ENCODE results near the gene PRKG1.

Gene PRKG1

GRCh38 chr10:51074238-51075028 lies at the start of gene PRKG1:
Gene PRKG1, plus strand, starts transcription at chr10:51074487.
- DNase-seq: no peak

DNA sequence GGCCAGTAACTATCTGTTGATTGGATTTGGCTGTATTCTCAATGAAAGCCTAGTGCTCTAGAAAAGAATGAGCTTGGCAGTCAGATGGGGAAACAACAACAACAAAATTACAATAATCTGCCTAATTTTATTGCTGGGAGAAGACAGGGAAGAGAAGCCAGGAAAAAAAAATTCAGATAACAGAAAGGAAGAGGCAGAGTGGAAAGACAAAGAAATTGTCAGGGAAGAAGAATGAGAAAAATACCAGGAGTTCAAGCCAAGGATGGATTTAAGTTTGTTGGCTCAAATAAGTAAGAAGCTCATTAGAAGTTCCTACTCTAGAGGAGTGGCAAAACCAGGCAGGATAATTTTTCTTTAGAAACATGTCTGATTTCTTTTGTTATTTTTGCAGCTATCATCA lies 45.9 kb upstream of the PRKG1 start:
- DNase-seq: no peak

DNA sequence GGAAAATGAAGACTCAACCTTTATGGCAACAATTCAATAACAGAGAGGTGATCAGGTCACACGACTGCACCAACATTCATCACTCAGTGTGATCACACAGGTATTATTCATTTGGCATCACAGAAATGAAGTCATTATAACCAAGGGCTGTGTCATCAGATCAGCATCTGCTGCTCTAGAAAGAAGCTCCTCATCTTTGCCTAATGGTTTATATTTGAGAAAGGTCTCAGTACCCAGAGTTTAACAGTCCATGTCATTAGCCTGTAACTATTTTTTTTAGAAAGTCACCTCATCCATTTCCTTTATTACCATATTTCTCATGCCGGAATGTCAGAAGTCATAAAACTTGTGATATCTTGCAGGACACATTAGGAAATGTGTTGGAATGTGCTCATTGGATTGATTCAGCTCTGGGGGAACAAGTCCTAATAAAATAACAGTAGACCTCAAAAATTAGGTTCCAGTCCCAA lies 45.1 kb upstream of the PRKG1 start:
- no peak for DNase-seq

- no peak for DNase-seq
Measured at GRCh38 chr10:51030480-51030879, 43.8 kb upstream of the PRKG1 start.

- DNase-seq: no peak
Measured at GRCh38 chr10:51031950-51032349, 42.3 kb upstream of the PRKG1 start.

DNA sequence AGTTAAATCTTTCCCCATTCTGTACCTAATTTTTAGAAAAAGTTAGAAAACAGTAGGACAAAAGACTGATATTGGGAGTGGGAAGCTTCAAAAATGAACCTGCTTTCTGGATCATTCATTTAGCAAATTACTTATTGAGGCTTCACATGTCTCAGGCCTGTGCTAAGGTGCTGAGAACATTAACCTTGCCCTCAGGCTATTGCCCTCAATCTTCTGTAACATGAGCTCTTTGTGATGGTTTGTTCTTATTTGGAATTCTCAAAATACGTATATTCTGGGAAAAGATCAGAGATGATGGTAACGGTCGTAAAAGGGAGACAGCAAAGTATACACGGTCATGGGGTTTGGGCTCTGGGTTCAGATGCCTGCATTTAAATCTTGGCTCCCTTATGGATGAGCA lies 39.5 kb upstream of the PRKG1 start:
- no peak for DNase-seq

DNA sequence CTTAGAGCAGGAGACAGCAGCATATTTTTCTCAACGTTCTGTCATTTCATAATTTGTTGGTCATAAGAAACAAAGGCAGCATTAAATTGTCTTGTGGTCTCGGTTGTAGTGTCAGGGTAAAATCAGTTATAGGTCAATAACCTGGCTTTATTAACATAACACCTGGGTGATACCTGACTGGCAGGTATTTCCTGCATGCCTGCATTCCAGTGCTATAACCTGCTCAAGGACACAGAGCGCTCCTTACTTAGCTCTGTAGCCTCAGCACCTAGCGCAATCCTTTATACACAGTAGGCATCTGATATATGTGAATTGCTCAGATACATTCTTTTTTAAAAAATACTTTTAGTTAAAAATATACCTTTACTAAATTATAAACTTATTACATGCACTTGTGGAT lies 38.9 kb upstream of the PRKG1 start:
- no peak for DNase-seq

GRCh38 chr10:51045871-51046270 lies 28.4 kb upstream of the PRKG1 start:
- DNase-seq: no peak

GRCh38 chr10:51046654-51047053 lies 27.6 kb upstream of the PRKG1 start:
- no peak for DNase-seq

DNA sequence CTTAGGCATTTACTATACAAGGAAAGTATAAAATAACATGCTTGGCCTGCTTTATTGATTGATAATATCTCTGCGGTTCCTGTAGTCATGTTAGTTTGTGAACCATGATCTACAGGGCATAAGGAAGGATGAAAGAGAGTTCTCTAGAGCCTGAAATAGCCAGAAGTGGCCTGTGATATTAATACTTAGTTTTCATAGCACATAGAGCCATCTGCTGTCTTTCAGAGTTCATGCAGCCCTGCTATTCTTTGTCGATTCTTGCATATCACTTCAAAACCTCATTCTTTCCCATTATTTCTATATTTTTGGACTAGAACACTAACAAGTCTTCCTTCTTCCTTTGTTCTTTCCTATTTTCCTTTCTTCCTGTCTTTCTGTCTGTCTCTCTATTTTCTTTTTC lies 26.4 kb upstream of the PRKG1 start:
- no peak for DNase-seq

DNA sequence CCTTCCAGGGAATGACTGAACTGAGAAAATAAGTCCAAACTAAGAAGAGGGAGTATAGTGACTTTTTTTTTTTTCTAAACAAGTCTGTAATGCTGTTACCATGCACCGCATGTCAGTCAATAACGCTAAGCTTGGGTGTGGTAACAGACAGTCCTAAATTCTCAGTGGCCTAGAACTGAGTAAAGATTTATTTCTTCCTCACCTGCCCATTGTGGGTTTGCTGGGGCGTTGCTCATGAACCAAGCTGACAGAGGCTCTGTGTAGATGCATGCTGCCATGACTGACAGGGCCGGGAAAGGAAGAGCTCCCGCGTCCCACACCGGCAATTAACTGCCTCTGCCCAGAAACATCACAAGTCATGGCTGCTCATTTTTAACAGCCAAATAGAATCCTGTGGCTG lies 25.5 kb upstream of the PRKG1 start:
- DNase-seq: no peak

GRCh38 chr10:51052163-51052562 lies 22.1 kb upstream of the PRKG1 start:
- DNase-seq: no peak

DNA sequence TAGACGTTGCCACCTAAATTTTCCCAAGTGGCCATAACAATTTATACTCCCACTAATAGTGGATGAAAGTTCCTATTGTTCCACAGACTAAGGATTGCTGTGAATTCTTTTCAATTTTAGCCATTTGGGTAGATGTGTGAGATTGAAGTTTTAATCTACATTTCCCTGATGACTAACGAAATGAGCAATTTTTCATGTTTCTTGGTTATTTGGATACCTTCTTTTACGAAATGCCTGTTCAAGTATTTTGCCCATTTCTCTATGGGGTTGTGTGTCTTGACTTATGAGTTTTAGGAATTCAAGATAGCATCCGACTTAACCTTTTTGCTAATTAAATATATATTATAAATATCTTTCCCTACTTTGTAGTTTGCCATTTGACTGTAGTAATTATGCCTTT lies 16.4 kb upstream of the PRKG1 start:
- DNase-seq: no peak

DNA sequence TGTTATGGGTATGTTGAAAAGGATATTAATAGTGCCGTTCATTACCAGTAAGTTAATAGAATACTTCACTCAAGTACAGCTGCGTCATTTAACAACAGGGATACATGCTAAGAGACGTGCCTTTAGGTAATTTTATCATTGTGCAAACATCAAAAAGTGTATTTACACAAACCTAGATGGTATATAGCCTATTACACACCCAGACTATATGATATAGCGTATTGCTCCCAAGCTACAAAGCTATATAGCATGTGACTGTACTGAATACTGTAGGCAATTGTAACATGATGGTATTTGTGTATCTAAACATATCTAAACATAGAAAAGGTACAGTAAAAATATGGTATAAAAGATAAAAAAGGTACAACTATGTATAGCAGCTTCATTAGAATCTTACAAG lies 11.1 kb upstream of the PRKG1 start:
- DNase-seq: no peak

GRCh38 chr10:51063659-51064535 lies 10.4 kb upstream of the PRKG1 start:
- peak; percentile 1 for DNase-seq

DNA sequence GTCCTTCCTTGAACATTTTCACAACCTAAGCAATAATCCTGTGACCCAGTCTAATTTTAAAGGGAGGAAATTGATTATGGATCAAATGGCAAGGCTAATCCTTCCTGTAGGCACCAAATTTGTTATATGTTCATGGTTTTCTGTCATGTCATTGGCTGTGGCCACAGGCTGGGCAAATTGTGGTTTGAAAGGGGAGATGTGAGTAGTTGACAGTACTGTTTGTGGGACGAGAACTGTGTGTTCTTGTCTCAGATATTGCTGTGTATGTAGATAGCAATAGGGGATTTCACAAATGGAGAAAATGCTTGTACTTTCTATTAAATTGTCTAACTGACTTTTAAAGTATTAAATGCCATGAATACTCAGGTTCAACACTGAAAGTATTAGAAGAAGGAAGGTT lies 8.1 kb upstream of the PRKG1 start:
- DNase-seq: no peak

- DNase-seq: no peak
Measured at GRCh38 chr10:51072210-51072609, 2.1 kb upstream of the PRKG1 start.

DNA sequence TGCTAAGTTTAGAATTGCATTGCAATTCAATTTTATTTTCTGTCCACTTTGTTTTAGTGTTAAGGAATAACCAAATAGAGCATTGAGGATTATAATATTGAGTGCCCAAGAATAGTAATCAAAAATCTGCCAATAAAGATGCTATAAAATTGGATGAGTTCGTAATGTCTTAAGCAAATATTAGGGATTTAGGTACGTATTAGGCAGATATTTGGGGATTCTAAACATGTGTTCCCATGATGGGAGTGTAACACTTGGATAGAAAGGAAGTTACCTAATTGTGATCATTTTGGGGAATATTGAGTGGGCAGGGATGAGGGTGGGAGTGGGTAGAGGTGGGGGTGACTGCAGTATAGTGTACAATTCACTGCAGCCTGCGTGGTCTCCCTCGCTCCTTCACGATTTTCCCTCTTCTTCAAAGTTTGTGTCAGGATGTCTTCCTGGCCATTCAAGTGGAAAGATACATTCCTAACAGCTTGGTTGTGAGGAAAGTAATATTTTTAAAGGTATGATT lies 1.3 kb upstream of the PRKG1 start:
- DNase-seq: no peak

DNA sequence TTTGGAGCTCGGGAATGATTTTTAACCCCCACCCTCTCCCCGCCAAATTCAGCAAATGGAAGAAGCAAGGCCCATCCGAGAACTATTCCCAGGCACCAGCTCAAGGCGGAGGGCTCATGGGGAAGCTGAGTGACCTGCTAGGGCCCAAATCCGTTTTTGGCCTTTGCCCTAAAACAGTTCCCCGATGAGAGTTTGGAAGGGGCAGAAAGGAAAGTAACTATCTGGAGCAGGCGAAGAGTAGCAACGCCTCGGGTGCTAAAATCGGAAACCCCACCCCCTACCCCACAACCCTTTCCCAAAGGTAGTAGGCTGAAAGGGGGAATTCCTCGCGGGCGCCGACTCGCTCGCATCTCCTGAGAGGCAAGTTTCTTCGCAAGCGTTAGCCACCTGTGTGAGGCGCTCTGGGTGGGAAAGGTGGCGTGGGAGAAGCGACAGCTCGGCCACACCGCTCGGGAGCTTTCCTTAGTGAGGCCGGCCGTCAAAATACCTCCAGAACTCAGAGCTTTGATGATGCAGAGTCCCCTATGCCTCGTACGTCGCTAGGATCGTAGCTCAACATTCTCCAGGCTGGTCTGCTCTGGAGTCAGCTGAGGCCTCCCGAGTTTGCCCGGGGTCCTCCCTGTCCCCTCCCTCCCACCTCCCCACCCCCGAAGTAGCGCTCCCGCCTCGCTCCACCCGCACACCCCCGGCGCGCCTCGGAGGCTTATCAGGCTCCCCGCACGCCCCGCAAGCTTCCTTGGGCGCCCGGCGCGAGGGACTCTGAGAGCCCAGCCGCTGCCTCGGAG lies 642 bp upstream of the PRKG1 start:
- DNase-seq: no peak

GRCh38 chr10:51075043-51075872 lies 971 bp downstream of the PRKG1 start:
- no peak for DNase-seq

DNA sequence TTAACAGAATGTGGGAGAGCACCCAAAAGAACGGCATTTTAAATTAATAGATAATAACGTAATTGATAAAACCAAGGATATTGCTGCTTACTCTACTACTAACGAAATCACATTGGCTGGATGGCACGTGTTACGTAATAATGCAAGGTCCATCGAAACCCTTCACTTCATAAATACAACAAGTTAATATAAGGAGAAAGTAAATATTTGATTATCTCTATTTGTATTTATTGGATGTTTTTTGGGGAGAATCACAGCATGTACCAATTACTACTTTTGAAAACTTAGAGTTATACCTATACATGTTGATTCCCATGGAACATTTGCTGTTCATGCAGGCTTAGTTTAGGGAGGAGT lies 1.6 kb downstream of the PRKG1 start:
- no peak for DNase-seq

GRCh38 chr10:51076299-51076841 lies 2.1 kb downstream of the PRKG1 start:
- DNase-seq: no peak

Data from CD4-positive, alpha-beta T cell treated with Interleukin-12 subunit alpha and Interleukin-12 subunit beta, for 1 hour (primary cell).